H1 (cell line): ENCODE measurements around the gene INAFM2.
A peak's percentile ranks its signal among the peaks of the same experiment; 100 is the strongest.

Experiments used
- BCL11A ChIP-seq, 2 experiments: IDR thresholded peaks; one replicate each; pipeline ENCODE4 v1.6.1; 2011; ENCODE audit warnings: low read depth in 2 of 2, low read length in 2 of 2, mild to moderate bottlenecking in 2 of 2
- CREB1 ChIP-seq: IDR thresholded peaks from 2 replicates; pipeline ENCODE4 v1.6.1; 2012; ENCODE audit warnings: inconsistent platforms
- EGR1 ChIP-seq: IDR thresholded peaks from 2 replicates; pipeline ENCODE4 v1.6.1; 2011; ENCODE audit warnings: low read depth, low read length, borderline replicate concordance
- KDM1A ChIP-seq: fragments of 200-600, 300-600 bp; sonication (generic); IDR thresholded peaks from 2 replicates; pipeline ENCODE4 v1.7.1; 2016; ENCODE audit warnings: mild to moderate bottlenecking, low read length, borderline replicate concordance
- RXRA ChIP-seq: IDR thresholded peaks from 2 replicates; pipeline ENCODE4 v1.6.1; 2011; ENCODE audit warnings: low read depth, mild to moderate bottlenecking, low read length, moderate library complexity; ENCODE audit not compliant: insufficient read depth
- TF ChIP-seq, protein P1 (sequence below): IDR thresholded peaks from 2 replicates; pipeline ENCODE4 v1.6.1; 2012; ENCODE audit warnings: inconsistent platforms
- TF ChIP-seq, protein P2 (sequence below), 3 experiments: IDR thresholded peaks; 1 replicate in 2 of 3; 2 replicates in 1 of 3; pipeline versions ENCODE4 v1.5.1 to v1.6.1; 2011; ENCODE audit warnings: low read length in 3 of 3, mild to moderate bottlenecking in 3 of 3, inconsistent platforms in 2 of 3, low read depth in 1 of 3, moderate library complexity in 1 of 3; ENCODE audit not compliant: insufficient read depth in 1 of 3; ENCODE audit errors: control extremely low read depth in 1 of 3

DNA sequence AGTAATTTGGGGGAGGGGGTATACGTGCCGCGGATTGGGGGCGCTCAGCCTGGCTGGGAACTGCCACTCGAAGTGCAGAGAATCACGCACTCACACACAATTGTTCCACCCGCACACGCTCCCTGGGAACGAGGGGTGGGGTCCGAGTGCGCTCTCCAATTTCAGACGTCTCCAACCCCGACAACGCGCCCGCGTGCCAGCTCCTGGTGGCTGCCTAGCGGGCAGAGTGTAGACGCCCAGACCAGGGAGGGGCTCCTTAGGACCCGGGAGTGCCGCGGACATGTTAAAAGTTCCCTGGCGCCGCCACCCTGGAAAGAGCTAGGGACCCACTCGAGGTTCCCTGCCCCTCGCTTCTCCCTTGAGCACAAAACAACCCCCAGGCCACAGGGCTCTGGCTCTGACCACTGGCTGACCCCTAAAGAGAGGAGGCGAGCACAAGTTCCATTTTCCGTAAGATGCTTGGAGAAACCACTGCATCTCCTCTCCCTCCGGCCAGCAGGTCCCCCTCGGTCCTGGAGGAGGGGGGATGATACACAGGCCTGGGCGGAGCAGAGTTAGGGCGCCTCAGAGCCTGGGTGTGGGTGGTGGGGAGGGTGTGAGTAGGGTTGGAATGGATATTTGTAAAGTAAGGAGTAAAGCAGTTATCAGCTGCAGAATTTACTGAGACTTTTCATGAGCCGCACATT is 39.7 kb upstream of the INAFM2 start:
- TF ChIP-seq, protein P1, sequence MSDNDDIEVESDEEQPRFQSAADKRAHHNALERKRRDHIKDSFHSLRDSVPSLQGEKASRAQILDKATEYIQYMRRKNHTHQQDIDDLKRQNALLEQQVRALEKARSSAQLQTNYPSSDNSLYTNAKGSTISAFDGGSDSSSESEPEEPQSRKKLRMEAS, result peak; percentile 60; the same call in 1 of the 2 replicates
- TF ChIP-seq CREB1 (no peak), EGR1 (no peak), BCL11A (IDR thresholded peaks at IDR 0.05; ENCODE audit: low read depth in 2 of 2, low read length in 2 of 2) (no peak), KDM1A (no peak), RXRA (no peak)
- TF ChIP-seq, protein P2, sequence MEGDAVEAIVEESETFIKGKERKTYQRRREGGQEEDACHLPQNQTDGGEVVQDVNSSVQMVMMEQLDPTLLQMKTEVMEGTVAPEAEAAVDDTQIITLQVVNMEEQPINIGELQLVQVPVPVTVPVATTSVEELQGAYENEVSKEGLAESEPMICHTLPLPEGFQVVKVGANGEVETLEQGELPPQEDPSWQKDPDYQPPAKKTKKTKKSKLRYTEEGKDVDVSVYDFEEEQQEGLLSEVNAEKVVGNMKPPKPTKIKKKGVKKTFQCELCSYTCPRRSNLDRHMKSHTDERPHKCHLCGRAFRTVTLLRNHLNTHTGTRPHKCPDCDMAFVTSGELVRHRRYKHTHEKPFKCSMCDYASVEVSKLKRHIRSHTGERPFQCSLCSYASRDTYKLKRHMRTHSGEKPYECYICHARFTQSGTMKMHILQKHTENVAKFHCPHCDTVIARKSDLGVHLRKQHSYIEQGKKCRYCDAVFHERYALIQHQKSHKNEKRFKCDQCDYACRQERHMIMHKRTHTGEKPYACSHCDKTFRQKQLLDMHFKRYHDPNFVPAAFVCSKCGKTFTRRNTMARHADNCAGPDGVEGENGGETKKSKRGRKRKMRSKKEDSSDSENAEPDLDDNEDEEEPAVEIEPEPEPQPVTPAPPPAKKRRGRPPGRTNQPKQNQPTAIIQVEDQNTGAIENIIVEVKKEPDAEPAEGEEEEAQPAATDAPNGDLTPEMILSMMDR (IDR thresholded peaks at IDR 0.05; ENCODE audit: control extremely low read depth in 1 of 3, insufficient read depth in 1 of 3, low read depth in 1 of 3, low read length in 3 of 3), result no peak
